HG03342 (cell line): ENCODE measurements around the gene ATP5PD.
"Not testable (repeated sequence)": the region's sequence is repeated elsewhere in the genome, so short reads cannot be mapped to it uniquely, and the experiment has no call there.

Source experiments
- ATAC-seq: cut with Tn5 transposase; IDR thresholded peaks from one replicate; pipeline ENCODE4 v1.9.1; 2021; ENCODE audit warnings: mild to moderate bottlenecking, moderate library complexity; ENCODE audit not compliant: unreplicated experiment

ATP5PD gene

GRCh38 chr17:75025398-75025734 lies 21.4 kb downstream of the ATP5PD start:
- ATAC-seq, result not testable (repeated sequence)

GRCh38 chr17:75024686-75025397 lies 21.9 kb downstream of the ATP5PD start:
- no peak for ATAC-seq

- ATAC-seq, result no peak
Measured at GRCh38 chr17:75020331-75021110, 26.2 kb downstream of the ATP5PD start.

- no peak for ATAC-seq
Measured at GRCh38 chr17:75019710-75020109, 27.1 kb downstream of the ATP5PD start.

- ATAC-seq, result no peak
Measured at GRCh38 chr17:75019146-75019545, 27.6 kb downstream of the ATP5PD start.

- ATAC-seq, result no peak
Measured at GRCh38 chr17:75013092-75013559, 33.6 kb downstream of the ATP5PD start.

GRCh38 chr17:75012346-75013091 lies 34.2 kb downstream of the ATP5PD start, which contains the start of gene MRPL58:
MRPL58 (plus strand) TSS chr17:75012670; CDS start chr17:75012687, 17 bp downstream.
- ATAC-seq, result peak; percentile 80

GRCh38 chr17:75012096-75012345 lies 34.7 kb downstream of the ATP5PD start:
- no peak for ATAC-seq

GRCh38 chr17:75011401-75012095 lies 35.2 kb downstream of the ATP5PD start:
- no peak for ATAC-seq

GRCh38 chr17:75010683-75011400 lies 35.9 kb downstream of the ATP5PD start:
- ATAC-seq, result no peak

GRCh38 chr17:75009139-75009724 lies 37.5 kb downstream of the ATP5PD start:
- ATAC-seq, result no peak

GRCh38 chr17:75008373-75008772 lies 38.4 kb downstream of the ATP5PD start:
- ATAC-seq, result no peak

- no peak for ATAC-seq
Measured at GRCh38 chr17:75006653-75007052, 40.1 kb downstream of the ATP5PD start.

GRCh38 chr17:75006084-75006483 lies 40.7 kb downstream of the ATP5PD start:
- not testable (repeated sequence) for ATAC-seq

GRCh38 chr17:75005291-75005690 lies 41.5 kb downstream of the ATP5PD start:
- ATAC-seq, result no peak

- no peak for ATAC-seq
Measured at GRCh38 chr17:75004371-75004770, 42.4 kb downstream of the ATP5PD start.

GRCh38 chr17:75003957-75004355 lies 42.8 kb downstream of the ATP5PD start:
- ATAC-seq, result no peak

- no peak for ATAC-seq
Measured at GRCh38 chr17:75003070-75003956, 43.5 kb downstream of the ATP5PD start.
